ENCODE data around the gene PRRT2.
"Not testable (repeated sequence)": the region's sequence is repeated elsewhere in the genome, so short reads cannot be mapped to it uniquely, and the experiment has no call there.

The PRRT2 gene

GRCh38 chr16:29790949-29791844 is 20.8 kb upstream of the PRRT2 start:
- DNase-seq (ENCODE audit: low spot score): no peak

DNA sequence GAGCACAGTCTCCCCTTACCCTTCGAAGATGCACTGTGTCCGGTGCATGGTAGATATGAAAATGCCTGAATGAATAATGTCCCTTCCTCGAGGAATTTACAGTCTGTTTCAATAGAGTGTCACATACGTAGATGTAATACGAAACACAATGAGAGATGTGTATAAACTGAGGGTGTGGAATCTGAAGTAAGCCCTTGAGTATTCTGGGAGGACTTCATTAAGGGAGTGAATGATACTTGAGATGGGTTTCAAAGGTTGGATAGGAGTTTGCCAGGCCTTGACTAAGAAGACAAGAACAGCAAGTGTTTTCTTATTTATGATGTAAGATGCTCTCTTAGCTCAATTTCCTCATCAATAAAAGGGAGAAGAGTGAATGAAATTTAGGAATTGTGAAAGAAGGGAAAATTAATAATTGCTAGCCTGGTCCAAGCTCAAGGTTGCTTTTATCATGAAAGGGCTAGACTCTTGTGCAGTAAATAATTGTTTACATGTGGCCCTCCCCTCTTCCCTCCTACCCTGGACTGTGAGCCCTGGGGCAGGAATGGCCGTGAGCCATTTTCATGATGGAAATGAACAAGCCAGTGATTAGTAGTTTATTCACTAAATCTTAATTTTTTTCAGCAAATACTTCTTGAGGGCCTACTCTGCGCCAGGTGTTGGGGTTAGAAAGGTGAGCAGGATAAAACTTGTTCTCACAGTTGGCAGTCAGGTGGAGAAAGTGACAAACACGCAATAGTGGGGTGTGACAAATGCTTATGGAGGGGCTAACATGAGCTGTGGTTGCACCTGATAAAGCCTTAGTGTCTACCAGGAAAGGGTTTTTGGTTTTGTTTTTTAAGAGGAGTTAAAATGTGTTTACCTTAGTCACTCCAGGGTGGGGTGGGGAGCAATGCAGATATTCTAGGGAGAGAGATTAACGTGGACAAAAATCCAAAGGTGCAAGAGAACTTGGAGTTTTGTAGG is 19.9 kb upstream of the PRRT2 start:
- DNase-seq (ENCODE audit: low spot score): no peak

GRCh38 chr16:29793153-29793552 is 18.8 kb upstream of the PRRT2 start:
- not testable (repeated sequence) for DNase-seq (ENCODE audit: low spot score)

DNA sequence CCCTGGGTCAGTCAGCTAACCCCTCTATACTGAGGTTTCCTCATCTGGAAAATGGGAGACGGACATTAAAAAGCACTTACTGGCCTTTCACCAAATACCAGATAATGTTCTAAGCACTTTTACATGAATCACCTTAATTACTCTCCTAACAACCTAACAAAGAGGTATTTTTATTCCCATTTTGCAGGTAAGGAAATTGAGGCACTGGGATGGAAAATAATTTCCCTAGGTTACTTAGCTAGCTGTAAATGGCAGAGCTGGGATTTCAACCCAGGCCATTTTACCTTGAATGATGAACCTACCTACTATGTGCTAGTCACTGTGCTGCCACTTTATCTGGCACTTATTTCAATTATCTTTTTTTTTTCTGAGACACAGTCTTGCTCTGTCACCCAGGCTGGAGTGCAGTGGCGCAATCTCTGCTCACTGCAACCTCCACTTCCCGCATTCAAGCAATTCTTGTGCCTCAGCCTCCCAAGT is 17.7 kb upstream of the PRRT2 start:
- DNase-seq (ENCODE audit: low spot score): no peak

DNA sequence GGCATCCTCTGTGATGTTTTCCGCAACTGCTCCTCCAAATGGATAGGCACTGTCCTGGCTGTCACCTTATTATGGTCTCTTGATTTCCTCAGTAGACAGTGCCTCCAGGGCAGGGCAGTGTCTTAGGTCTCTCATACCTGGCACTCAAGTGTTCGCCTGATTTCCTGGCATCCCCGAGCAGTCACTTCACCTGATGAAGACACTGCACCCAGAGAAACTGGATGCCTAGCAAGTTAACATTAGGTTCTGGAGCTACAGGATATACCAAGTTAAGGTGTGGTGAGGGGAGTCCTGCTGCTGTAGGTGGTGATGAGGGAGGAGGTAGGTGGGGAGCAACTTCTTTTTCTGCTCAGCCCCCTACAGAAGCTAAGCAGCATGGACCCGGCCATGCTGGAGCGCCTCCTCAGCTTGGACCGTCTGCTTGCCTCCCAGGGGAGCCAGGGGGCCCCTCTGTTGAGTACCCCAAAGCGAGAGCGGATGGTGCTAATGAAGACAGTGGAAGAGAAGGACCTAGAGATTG is 9.5 kb upstream of the PRRT2 start:
- no peak for DNase-seq (ENCODE audit: low spot score)

DNA sequence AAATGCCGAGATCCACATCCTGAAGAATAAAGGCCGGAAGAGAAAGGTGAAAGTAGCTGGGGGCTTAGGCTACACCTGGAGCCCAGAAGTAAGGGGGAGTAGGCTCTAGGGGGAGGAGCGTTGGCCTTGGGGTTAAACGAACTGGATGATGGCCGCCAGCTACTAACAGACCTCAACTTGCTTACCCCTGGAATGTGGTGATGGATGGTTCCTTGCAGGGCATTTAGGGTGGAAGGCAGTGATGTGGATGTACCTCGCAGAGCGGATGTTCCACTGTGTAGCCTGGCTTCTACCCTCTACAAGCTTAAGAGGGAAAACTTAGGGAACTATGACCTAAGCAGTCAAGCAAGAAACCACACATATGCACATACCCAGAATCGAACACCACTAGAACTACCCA is 8.0 kb upstream of the PRRT2 start:
- no peak for DNase-seq (ENCODE audit: low spot score)

DNA sequence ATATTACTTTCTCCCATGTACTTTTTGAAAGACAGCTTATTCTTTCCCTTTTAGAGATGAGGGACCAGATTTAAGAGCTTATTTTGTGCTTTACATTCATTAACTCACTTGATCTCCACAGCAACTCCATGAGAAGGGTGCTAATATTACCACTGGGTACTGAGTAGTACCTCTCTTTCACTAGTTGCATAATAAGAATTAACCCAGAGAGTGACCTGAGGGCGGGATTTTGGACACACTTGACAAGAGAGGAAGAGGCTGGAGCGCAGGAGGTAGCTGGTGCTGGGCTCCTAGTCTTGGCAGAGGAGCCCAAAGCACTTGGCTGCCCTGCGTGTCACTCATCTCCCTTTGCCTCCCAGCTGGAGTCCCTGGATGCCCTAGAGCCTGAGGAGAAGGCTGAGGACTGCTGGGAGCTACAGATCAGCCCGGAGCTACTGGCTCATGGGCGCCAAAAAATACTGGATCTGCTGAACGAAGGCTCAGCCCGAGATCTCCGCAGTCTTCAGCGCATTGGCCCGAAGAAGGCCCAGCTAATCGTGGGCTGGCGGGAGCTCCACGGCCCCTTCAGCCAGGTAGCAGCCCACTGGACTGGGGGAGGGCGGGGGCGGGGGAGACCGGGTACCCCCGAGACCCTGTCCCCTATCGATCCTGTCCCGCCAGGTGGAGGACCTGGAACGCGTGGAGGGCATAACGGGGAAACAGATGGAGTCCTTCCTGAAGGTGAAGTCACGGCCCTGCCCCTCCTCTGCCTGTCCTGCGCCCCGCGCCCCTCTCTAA is 7.3 kb upstream of the PRRT2 start:
- DNase-seq (ENCODE audit: low spot score): peak; percentile 72

DNA sequence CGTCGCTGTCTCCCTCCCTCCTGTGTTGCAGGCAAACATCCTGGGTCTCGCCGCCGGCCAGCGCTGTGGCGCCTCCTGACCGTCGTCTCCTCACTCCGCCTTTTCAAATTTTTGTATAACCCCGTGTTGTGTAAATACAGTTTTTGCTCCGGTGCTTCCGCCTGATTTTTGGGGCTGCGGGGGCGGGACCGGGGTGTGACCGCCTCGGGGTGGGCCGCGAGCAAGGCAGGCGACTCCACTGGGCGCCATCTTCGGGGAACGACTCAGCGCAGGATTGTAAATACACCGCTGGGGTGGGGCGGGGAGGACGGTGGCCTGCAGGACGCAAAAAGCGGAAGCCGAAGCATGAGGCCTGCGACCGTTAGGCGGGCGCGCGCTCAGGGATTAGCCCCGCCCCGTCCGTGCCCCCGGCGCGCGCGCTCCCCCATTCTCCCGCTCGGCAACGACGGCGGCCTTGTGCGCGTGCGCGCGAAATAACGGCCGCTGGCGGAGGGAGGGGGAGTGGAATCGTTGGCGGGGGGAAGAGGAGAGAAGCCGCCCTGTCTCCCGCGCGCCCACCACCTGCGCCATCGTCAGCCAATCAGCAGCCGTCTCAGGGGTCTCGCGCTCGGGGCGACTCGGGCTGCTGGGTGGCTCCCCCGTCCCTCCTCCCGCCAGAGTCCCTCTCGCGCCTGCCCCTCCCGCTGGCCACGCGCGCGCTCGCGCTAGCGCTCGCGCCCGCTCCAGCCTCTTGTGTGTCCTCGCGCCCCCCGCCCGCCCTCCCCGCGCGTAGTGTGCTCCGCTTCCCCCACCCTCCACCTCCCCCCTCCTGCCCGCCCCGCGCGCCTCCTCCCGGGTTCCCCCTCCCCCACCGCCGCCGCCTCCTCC is 6.5 kb upstream of the PRRT2 start:
- DNase-seq (ENCODE audit: low spot score): peak; percentile 96

DNA sequence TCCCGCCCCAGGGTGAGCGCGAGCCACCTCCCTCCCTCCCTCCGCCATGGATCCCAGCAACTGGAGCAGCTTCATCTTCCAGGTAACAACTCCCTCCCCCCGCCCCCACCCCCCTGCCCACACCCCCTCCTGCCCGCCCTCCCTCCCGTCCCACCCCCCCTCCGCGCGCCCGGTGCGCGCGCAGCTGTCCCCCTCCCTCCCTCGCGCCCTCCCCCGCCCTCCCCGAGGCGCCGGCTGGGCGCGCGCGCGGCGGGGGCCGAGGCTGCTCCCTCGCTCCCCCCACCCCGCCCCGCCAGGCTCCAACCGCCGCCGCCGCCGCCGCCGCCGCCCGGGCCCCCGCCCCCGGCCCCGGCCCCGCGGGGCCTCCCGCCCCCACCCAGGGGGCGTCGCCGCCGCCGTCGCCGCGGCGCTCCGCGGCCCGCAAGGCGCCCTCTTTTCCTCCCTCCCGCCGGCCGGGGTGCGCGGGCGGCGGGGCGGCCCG is 5.9 kb upstream of the PRRT2 start, which contains the start of gene MAZ:
Gene MAZ, plus strand, starts transcription at position 431 of the 481 bp plus-strand sequence. CDS start 173 bp downstream, outside the sequence.
- no peak for DNase-seq (ENCODE audit: low spot score)

DNA sequence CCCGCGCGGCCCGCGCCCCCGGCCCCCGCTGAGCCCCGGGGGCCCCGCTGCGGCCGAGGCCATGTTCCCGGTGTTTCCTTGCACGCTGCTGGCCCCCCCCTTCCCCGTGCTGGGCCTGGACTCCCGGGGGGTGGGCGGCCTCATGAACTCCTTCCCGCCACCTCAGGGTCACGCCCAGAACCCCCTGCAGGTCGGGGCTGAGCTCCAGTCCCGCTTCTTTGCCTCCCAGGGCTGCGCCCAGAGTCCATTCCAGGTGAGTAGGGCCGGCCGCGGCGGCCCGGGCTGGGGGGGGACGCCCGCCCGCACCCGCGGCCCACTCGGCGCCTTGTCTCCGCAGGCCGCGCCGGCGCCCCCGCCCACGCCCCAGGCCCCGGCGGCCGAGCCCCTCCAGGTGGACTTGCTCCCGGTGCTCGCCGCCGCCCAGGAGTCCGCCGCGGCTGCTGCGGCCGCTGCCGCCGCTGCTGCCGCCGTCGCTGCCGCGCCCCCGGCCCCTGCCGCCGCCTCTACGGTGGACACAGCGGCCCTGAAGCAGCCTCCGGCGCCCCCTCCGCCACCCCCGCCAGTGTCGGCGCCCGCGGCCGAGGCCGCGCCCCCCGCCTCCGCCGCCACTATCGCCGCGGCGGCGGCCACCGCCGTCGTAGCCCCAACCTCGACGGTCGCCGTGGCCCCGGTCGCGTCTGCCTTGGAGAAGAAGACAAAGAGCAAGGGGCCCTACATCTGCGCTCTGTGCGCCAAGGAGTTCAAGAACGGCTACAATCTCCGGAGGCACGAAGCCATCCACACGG is 5.2 kb upstream of the PRRT2 start:
- DNase-seq (ENCODE audit: low spot score): peak; percentile 70

DNA sequence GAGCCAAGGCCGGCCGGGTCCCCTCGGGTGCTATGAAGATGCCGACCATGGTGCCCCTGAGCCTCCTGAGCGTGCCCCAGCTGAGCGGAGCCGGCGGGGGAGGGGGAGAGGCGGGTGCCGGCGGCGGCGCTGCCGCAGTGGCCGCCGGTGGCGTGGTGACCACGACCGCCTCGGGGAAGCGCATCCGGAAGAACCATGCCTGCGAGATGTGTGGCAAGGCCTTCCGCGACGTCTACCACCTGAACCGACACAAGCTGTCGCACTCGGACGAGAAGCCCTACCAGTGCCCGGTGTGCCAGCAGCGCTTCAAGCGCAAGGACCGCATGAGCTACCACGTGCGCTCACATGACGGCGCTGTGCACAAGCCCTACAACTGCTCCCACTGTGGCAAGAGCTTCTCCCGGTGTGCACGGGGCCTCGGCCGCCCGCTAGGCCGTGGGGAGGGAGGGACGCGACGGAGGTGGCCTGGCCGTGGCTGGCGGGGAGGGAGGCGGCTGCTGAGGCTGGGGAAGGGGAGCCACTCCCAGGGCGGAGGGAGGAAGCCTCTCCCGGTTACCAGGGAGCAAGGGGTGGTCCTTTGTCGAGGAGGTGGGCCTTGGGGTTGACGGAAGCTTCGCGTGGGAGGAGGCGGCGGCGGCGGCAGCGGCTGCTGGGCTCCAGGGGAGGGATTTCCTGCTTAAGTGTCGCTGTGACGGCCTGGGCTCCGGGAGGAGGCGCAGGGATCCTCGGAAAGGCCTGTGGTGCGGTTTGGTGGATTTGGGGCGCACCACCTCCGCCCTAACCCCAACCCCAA is 4.4 kb upstream of the PRRT2 start:
- DNase-seq (ENCODE audit: low spot score): peak; percentile 91

GRCh38 chr16:29808219-29808900 is 3.6 kb upstream of the PRRT2 start:
- no peak for DNase-seq (ENCODE audit: low spot score)

DNA sequence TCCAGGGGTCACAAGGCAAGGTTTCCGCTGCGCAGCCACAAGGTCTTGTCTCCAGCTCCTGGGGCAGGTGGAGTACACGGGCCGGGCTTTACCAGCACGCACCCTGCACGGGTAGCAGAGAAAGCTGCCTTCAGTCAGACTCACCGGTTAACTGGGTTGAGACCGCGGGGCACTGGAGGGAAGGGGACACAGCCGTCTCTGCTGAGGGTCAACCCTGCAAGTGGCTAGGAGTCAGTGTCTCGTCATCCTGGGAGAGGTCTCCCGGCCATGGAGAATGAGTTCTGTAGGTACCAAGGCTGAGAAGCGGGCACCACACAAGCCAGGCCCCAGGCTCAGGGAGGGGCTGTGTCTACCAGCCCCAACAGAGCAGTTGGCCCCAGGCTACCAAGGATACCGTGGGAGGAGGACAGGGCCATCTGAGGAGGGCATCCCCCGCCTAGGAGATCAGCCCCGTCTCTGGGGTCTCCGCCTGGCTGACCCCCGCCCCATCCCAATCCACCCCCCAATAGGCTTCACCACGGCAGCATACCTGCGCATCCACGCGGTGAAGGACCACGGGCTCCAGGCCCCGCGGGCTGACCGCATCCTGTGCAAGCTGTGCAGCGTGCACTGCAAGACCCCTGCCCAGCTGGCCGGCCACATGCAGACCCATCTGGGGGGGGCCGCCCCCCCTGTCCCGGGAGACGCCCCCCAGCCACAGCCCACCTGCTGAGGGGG is 2.8 kb upstream of the PRRT2 start:
- peak; percentile 21 for DNase-seq (ENCODE audit: low spot score)

DNA sequence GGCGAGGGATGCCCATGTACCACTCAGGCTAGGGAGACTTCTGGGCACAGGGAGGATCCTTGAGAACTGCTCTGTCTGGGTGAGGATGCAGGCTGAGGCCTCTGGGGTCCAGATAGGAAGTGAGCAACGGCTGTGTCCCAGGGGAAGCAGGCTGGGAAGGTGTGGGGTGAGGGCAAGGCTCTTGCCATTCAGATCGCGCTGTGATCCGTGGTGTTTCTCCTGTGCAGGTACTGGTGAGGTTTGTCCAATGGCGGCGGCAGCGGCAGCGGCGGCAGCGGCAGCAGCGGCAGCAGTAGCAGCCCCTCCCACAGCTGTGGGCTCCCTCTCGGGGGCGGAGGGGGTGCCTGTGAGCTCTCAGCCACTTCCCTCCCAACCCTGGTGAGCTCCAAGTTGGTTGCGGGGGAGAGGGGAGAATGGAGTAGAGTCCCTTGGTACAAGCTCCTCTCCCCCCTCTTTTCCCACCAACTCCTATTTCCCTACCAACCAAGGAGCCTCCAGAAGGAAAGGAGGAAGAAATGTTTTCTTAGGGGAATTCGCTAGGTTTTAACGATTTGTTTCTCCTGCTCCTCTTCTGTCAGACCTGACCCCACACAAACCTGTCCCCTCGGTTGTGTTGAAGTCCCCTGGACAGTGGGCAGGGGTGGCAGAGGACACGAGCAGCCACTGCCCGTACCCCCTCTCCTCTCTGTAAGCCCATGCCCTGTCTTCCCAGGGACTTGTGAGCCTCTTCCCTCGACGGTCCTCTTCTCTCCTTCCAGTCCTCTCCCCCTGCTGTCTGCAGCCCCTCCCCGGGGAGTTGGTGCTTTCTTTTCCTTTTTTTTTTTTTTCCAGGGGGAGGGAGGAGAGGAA is 1.9 kb upstream of the PRRT2 start:
- peak; percentile 78 for DNase-seq (ENCODE audit: low spot score)

GRCh38 chr16:29810699-29811169 is 1.3 kb upstream of the PRRT2 start:
- no peak for DNase-seq (ENCODE audit: low spot score)

GRCh38 chr16:29811170-29811895 is 660 bp upstream of the PRRT2 start:
- peak; percentile 99 for DNase-seq (ENCODE audit: low spot score)
